AG04449 (cell line): Measurements from ENCODE around the gene TLX1.

Experiments used
- CTCF ChIA-PET: fragments of 350-600 bp; formaldehyde crosslinking; extraction: SDS; loops from one replicate; lab custom pipeline; 2021; ENCODE audit warnings: antibody characterized with exemption; lab: Yijun Ruan, JAX
- POLR2A ChIA-PET: fragments of 400-600, 350-600 bp; formaldehyde crosslinking; extraction: SDS; loops from one replicate; lab custom pipeline; 2020; ENCODE audit warnings: antibody characterized with exemption, inconsistent platforms; lab: Yijun Ruan, JAX
- DNase-seq: peaks from one replicate; pipeline ENCODE4 v3.0.0-alpha.2; 2010; ENCODE audit warnings: low read depth, low spot score
- H3K4me3 ChIP-seq: 2 replicates; pipeline ENCODE4 v1.5.1; 2011; ENCODE audit warnings: low read depth, mild to moderate bottlenecking, control low read depth, low read length
- CTCF ChIP-seq: IDR thresholded peaks from one replicate; pipeline ENCODE4 v1.5.1; 2011; ENCODE audit warnings: mild to moderate bottlenecking, moderate library complexity, low read length, control low read depth, inconsistent platforms; ENCODE audit not compliant: insufficient read depth; ENCODE audit errors: missing control alignments

The TLX1 gene

GRCh38 chr10:101138788-101139420 is 7.8 kb downstream of the TLX1 start:
- ChIA-PET CTCF (interaction anchor here (1.0 to 9.0 kb wide), 5 partner anchors 16 to 96 kb away, joined by 3 to 556 read pairs (median 113); partner anchors contain the start of gene KAZALD1), POLR2A (no interaction called here)
- TF ChIP-seq CTCF = no peak
- no peak overlapping the region for H3K4me3 ChIP-seq
- DNase-seq = no peak

- CTCF ChIA-PET = interaction anchor here (1.0 to 9.0 kb wide), 8 partner anchors 10 to 120 kb away, joined by 3 to 556 read pairs (median 5); partner anchors contain the start of gene KAZALD1
- peak; percentile 38 for TF ChIP-seq CTCF
- DNase-seq = no peak
- no peak overlapping the region for H3K4me3 ChIP-seq
- POLR2A ChIA-PET = no interaction called here
Measured at GRCh38 chr10:101139421-101139911, 8.4 kb downstream of the TLX1 start.

GRCh38 chr10:101140084-101140949 is 9.2 kb downstream of the TLX1 start:
- no peak for TF ChIP-seq CTCF
- no peak overlapping the region for H3K4me3 ChIP-seq
- ChIA-PET CTCF (interaction anchor here (1.0 to 9.0 kb wide), 14 partner anchors 9 to 299 kb away, joined by 3 to 556 read pairs (median 26); partner anchors contain the start of genes KAZALD1 and TLX1), POLR2A (interaction anchor here (0.9 kb wide), 1 partner anchor 79 kb away, joined by 5 read pairs; no protein-coding TSS in a partner anchor)
- no peak for DNase-seq

- POLR2A ChIA-PET = interaction anchor here (0.9 to 1.4 kb wide), 2 partner anchors 80 to 98 kb away, joined by 3 to 5 read pairs; no protein-coding TSS in a partner anchor
- CTCF ChIA-PET = interaction anchor here (1.1 to 9.0 kb wide), 31 partner anchors 9 to 430 kb away, joined by 3 to 556 read pairs (median 8); partner anchors contain the start of genes KAZALD1 and TLX1
- TF ChIP-seq CTCF = no peak
Measured at GRCh38 chr10:101140950-101141615, 10.0 kb downstream of the TLX1 start.

GRCh38 chr10:101141616-101142532 is 10.8 kb downstream of the TLX1 start:
- peak; percentile 95 for TF ChIP-seq CTCF
- H3K4me3 ChIP-seq = no peak overlapping the region; the same call in 1 of the 2 replicates
- POLR2A ChIA-PET = interaction anchor here (0.7 to 1.4 kb wide), 3 partner anchors 46 to 99 kb away, joined by 3 to 4 read pairs (median 3); no protein-coding TSS in a partner anchor
- DNase-seq = peak; percentile 16
- CTCF ChIA-PET = interaction anchor here (0.6 to 9.0 kb wide), 39 partner anchors 10 to 629 kb away, joined by 3 to 556 read pairs (median 7); partner anchors contain the start of genes KAZALD1, LZTS2 and TLX1

More at GRCh38 chr10:101140950-101141615, 10.0 kb downstream of the TLX1 start:
- no peak overlapping the region for H3K4me3 ChIP-seq
- DNase-seq = no peak
